GM19035 (cell line): ENCODE measurements around the gene RAPGEF5.

Experiments
- ATAC-seq: cut with Tn5 transposase; IDR thresholded peaks from one replicate; pipeline ENCODE4 v1.9.1; 2021; ENCODE audit not compliant: unreplicated experiment

RAPGEF5 gene

DNA sequence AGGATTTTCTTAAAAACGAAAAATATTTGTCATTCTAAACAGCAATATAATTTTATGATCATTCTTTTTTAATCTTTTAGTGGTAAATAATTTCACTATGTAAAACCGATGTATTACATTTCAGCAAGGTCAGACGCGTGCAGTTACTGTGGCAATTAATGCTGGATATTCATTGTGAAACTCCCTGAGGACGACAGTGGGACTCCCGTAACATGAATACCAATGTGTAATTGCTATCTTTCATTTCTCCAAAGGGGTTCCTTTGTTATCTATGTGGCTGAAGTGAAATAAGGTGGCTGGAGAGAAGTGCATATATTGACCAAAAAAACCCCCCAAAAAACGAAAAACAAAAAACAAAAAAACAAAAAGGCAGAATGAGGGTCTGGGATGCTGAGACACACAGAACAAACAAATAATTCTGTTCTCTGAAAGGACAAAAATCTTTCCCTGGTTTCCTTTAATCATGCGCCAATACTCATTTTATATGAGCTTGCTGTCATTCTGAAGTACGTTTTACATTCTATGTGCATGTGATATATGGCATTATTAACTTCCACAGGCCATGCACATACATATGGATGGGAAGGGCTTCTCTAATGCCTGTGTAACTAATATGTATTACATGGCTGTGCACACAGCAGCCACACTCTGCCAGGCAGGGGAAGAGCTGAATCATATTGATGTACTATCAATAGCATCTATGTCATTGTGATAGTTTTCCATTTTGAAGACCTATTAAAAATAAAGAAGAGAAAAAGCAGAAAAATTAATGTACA is 161.4 kb downstream of the RAPGEF5 start:
- no peak for ATAC-seq

DNA sequence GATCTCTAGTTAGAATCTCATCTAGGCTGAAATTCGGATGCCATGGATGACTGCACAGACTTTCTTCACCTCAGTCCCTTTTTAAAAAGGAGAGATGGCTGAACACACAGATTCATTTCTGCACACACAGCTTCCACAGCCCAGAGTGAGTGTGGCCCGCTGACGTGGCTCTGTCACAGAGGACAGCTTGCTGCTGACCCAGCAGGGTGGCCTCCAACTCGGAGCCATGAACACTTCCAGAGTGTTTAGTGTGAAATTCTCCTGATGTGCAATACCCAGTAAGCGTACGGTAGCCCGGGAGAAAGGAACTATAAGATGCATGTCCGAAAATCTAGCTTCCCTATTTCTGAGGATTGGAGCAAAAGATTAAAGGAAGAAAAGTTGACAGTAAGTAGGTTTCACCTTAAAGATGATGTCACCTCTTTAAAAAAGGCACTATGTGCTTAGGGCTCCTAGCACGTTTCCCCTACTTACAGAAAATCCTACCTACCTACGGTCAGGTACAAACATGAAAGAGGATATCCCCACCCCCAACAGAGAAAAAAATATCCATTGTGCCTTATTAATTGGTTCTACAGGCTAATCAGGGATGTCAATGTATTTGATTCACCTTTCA is 162.2 kb downstream of the RAPGEF5 start:
- no peak for ATAC-seq

DNA sequence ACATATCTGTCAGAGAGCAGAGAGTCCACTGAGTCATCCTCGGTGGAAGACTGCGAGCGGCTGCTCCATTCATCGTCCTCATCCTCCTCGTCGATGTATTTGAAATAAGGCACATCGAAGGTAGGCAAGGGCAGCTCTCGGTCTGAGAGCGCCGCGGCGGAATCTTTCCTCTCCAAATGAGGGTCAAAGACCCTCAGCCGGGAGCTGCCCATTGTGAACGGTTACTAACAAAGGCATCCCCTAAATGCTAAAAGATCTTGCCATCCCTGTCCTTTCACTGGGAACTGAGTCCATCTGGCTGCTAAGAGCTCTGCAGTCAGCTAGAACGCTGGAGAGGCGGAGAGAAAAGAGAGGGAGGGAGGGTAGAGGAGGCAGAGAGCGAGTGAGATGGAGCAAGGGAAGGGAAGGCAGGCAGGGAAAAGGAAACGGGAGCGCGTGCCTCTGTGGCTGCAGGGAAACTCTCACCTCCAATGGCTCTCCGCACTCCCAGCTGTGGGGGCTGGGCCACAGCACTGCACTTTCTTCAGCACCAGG is 163.4 kb downstream of the RAPGEF5 start:
- no peak for ATAC-seq

DNA sequence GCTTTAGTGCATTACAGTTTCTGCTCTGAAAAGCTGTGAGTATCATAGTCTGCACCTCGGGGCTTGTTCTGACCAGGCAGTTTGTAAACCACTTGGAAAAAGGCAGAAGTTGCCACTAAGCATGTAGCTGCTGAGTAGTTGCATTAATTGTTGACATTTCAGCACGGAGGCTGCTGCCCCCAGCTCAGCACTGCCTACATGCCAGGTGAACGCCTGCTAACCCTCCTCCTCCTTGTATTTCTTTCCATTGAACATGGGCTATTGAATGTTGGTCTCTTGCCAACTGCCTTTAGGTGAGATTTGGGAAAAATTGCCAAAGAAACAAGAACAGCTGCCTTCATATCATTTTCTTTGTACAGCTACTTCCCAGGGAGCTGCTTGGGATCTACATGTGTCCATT is 164.2 kb downstream of the RAPGEF5 start:
- ATAC-seq = no peak

DNA sequence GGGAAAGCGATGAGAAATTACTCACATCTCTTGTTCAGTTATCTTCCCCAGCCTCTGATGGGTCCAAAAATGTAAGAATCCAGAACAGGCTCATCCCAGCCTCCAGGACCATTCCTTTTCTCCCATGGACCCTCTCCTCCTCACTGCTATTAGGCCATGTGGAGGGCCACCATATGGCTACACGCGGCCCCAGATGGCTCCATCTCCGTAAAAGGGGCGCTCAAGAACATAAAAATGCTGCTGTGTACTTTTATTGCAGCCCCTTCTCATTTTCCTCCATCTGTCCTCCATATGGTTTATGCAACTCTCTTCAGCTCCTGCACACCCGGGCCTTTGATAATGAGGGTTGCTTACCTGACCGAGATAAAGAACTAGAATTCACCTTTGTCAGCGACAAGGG is 166.2 kb downstream of the RAPGEF5 start:
- no peak for ATAC-seq

DNA sequence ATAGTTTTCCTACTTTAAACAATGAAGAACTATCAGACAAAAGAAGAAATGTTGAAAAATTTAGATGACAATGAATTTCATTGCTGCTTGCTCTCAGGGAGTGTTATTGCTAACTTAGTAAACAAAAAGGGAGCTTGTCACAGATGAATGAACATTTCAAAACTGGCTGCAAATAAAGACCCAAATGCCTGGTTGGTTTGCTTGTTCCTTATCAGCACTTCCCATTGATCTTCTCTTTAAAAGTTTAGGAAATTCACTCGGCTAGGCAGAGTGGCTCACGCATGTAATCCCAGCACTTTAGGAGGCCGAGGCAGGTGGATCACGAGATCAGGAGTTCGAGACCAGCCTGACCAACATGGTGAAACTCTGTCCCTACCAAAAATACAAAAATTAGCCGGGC is 167.2 kb downstream of the RAPGEF5 start:
- no peak for ATAC-seq

DNA sequence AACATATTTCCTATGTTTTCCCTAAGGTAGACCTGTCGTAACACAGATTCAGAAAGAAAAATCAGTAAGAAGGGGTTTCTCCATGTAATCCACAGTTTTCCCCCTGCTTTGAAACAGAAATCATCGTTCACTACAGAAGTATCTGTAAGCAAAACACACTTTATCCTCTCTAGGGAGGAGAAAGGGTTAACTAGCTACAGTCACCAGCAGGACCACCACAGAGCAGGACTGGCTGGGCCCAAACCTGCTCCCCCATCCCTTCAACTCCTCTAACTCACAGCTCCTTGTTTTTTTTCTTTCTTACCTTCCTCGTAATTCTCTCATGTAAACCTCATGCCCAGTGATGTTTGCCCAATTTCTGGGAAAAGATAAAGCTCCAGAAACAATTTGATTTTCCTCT is 167.7 kb downstream of the RAPGEF5 start:
- no peak for ATAC-seq

DNA sequence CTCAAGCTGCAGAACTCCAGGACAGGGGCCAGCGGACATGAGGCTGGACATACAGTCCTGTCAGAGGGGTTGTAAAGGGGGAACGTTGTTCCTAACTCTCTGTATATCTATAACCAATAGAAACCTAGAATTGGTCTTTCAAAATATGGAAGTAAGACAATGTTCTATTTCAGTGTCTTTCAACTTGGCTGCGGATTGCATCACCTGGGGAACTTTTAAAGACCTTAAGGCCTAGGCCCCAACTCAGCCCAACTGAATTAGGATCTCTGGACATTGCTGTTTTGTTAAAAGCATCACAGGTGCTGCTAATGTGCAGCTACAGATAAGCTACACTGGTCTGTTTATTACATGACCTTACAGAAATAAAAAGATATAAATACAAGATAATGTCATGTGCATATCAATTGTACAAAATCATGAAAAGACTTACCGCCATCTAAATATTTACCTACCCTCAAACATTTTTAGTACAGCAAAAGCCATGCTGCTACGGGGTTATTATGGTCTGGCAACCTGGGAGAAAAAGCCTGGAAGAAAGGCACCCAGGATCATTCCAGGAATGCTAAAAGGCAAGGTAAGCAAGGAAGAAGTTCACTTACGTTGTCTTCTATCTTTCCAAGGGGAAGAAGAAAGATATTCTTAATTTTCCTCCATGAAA is 169.1 kb downstream of the RAPGEF5 start:
- ATAC-seq = no peak

DNA sequence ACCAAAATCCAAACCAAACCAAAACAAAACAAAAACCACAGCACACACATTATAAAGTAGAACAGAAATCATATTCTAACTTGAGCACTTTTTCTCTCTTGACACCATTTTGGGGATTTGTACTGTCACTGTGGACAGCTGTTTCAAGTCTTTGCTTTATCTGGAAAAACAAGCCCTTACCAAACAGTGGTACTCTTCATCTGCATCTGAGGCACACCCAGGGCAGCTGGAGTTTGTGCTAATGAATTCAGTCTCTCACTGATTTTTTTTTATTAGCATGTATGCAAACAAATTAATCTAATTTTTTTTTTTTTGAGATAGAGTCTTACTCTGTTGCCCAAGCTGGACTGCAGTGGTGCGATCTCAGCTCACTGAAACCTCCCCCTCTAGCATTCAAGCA is 171.4 kb downstream of the RAPGEF5 start:
- no peak for ATAC-seq

DNA sequence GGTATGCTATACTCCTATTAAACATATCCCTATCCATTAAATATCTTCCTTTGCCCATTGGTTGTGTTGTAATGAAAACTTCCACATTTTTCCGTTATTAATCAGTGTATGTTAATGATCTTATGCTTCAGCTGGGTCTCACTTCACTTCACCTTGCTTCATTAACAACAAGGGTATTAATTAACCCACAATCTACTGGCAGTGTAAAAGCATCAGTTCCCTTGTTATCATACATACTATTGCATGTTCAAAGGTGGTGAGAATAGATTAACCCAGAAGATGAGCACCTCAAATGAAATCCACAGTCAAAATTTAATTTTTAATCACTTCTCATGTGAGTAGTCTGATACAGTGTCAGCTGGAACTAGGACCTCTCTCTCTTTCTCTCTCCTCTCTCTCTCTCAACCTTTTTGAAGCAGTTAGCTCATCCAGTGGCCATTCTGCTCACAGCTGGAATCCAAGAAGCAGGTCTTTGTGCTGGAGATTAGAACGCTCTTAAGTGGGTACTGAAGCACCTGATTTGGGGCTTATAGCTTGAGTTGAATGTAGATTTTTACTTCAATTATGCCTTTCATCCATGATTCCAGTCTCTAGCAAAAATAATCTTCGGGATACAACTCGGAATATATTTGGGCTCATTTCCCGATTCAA is 172.3 kb downstream of the RAPGEF5 start:
- ATAC-seq = no peak

DNA sequence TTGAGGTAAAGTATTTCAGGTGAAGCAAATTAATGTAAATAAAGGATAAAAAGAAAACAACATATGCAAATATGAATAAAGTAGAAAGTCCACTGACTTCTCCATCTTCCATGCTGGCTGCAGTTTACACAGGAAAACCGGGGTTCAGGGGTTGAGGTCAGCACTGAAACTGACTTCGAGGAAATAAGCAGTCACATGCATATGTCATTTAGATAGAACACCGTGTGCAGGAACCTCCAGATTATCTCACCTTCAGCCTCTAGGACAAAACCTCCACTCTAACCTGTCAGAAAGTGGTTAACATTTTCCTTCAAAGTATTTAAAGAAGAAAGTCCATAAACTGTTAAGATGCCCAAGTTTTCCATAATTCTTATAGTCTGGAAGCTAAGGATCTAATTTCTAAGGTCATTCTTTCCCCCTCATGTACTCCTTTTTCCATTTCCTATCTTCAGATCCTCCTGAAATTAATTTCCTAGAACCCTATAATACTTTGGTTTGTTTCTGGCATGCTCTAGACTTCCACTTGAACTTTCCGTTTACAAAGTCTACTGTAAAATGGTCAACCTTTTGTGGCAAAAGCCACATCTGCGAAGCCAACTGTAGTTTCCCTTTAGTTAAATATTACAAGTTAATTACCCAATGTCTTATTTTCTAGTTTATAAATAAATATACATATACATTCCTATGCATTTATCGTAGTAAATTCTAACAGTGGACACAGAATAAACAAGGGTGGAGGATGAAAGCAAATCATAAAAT is 173.3 kb downstream of the RAPGEF5 start:
- ATAC-seq = no peak

DNA sequence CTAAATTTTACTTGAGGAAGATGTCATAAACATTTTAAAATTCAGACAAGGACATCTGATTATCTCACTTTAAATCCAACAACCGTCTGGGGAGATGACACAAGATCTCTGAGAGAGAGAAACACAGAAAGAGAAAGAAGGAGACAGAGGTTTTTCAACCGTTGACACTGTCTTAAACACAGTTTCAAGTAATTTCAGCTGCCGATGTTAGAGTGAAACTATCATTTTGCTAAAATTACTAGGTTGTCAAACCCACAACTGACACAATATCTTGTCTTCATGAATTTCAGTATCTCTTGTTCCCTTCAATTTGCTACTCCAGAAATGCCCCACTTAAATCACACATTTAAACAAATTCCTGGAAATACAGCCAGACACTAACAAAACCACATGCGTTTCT is 174.8 kb downstream of the RAPGEF5 start:
- no peak for ATAC-seq

DNA sequence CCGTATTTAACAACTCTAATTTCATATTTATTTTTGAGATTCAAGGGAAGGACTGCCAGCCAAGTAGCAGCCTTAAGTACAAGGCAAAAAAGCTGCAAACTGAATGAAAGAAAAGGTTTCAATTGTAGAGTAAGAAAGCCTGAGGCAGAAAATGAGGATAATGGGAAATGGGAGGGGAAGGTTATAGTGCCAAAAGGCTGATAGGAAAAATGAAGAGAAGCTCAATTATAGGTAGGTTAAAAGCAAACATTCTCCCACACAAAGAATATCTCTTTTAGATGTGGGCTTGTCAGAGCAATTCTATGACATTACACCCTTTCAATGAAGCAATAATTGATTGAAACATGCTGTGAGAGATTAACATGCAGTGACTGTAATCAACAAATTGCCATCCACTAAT is 175.3 kb downstream of the RAPGEF5 start:
- no peak for ATAC-seq

DNA sequence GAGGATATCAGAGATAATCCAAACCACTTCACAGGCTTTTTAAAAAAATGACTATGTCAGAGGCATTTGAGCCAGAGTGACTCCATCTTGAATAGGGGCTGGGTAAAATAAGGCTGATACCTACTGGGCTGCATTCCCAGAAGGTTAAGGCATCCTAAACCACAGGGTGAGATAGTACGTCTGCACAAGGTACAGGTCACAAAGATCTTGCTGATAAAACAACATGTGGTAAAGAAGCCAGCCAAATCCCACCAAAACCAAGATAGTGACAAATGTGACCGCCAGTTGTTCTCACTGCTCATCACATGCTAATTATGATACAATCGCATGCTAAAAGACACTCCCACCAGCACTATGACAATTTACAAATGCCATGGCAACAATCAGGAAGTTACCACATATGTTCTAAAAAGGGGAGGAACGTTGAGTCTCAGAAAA is 177.5 kb downstream of the RAPGEF5 start:
- no peak for ATAC-seq

DNA sequence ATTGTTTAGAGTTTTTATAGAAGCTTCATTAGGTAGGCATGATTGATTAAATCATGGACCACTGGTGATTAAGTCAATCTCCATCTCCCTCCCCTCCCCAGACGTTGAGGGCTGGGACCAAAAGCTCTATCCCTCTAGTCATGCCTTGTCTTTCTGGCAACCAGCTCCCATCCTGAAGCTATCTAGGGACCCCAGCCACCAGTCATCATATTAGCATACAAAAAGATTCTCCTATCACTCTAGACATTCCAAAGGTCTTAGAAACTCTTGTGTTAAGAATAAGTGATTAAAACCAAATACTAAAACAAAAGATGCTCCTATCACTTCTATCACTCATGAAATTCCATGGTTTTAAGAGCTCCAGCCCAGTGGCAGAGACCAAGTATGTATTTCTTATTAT is 178.2 kb downstream of the RAPGEF5 start:
- no peak for ATAC-seq

DNA sequence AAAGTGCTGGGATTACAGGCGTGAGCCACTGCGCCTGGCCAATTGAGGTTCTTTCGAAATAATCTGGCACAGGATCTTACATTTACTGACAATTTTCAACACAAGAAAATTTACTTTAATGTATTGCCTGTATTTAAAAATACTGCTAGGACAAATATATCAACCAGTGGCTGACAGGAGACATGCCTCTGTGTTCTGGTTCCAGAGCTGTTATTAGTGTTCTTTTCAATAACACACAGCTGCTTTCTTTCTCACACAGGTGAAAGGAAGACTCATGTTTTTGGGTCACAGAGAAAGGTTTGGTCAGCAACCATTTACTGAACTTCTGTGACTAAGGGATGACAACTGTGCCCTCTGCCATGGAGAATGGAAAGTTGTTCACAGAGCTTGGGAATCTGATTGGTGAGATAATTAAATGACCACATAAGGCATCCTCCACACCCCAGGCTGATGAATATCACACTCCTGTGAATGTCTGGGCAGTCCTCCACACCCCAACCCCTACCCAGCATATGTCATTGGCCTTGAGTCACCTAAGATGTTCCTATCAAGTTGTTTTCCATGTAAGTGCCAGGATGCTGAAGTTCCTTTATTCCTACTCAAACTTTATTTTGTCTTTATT is 180.1 kb downstream of the RAPGEF5 start:
- no peak for ATAC-seq

DNA sequence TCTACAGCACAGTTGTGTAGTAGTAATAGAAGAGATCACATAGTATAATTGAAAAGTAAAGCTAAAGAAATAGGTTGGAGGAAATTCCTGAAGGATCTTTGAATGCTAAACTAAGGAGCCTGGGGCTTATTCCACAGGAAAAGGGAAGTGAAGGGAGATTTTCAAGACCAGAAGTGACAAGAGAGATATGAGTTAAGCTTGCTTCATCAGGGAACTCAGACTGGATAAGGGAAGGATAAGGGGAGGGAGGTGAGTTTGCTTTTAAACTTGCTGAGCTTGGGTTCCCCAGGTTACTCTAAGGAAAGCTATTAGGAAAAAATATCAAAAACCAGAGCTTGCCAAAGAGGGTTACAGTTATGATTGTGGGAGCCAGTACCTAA is 182.4 kb downstream of the RAPGEF5 start:
- ATAC-seq = no peak

DNA sequence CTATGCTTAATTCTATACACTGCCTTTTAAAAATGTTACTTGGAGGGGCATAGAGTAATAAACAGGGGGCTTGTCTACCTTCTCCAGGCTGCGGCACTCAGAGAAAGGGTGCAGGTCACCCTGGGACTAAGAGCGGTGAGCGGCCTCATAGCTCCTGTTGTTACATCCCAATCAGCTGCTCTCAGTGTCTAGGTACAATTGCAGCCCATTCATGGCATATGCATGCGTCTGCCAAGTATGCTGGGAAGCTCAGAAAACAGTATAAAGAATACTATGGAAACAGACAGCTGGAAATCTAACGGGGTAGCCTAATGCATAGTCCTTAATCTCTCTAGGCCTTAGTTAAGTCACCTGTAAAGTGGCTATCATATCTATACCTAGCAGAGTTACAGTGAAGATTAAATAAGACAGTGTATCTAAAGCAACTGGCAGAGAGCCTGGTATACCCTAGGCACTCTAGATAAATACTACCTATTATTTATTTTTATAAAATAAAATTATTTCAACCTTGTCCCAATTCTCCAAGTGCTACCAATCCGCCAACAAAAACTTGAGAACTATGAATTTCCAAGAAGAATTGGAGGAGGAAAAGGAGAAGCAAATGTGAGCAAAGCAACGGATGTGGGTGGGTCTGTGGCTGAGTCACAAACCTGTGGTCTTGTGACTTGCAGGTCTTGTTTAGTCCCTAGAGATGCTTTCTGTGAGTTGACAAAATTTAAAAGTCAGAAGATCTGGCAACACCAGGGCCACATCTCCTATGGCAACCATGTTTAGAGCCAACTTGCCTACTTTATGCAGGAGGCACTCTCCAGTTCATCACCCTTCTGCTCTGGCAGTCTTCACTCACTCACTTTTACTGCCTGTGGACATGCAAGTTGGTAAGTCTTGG is 183.0 kb downstream of the RAPGEF5 start:
- ATAC-seq = peak; percentile 89

DNA sequence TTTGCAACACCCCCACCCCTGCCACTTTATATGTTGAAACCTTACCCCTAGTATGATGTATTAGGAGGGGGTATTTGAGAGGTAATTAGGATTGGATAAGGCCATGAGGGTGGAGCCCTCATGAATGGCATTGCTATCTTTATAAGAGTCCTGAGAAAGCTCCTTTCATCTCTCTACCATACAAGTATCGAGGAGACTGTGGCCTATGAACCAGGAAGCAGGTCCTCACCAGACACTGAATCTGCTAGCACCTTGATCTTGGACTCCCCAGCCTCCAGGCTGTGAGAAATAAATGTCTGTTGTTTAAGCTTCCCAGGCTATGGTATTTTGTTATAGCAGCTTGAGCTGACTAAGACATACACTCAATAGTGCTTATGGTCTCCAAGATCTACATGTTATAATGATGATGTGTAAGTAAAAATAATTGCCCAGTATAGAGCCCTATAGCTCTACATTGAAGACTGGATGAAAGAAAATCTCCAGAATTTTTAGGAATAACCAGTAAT is 188.8 kb downstream of the RAPGEF5 start:
- no peak for ATAC-seq
